CMK (cell line): ENCODE data around the gene HNMT.

Experiments used
- DNase-seq: peaks from one replicate; pipeline ENCODE4 v3.0.0-alpha.2; 2010; ENCODE audit warnings: low read depth

Gene HNMT

GRCh38 chr2:138058427-138058826, 94.2 kb downstream of the HNMT start:
- no peak for DNase-seq

- no peak for DNase-seq
Measured at GRCh38 chr2:138059487-138060300, 95.4 kb downstream of the HNMT start.

- no peak for DNase-seq
Measured at GRCh38 chr2:138060301-138060635, 96.0 kb downstream of the HNMT start.

DNA sequence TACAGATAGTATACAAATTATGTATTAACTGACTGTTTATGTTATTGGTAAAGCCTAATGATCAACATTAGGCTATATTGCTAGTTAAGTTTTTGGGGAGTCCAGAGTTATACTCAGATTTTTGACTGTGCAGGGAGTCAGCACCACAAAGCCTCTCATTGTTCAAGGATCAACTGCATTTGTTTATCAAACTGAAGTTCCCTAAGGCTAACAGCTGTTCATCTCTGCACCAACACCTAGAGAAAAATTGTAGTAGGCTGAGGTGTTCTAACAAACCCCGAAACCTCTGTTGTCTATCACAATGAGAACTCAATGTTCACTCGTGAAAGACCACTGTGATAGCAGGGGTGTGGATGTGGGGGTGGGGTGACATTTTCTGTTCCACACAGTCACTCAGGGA, 97.7 kb downstream of the HNMT start:
- no peak for DNase-seq

GRCh38 chr2:138063181-138063580, 98.9 kb downstream of the HNMT start:
- no peak for DNase-seq
